GM23338 (cell line): Measurements from ENCODE around the gene KRTAP13-3. TPM values are rescaled to one million over a fixed set of nuclear protein-coding genes. Genes with fewer than 3 reads are reported as not detected.

ENCODE experiments used
- ATAC-seq: fragments of 200-7000 bp; cut with Tn5 transposase; 3 replicates; pipeline ENCODE4 v1.9.1; 2020
- DNase-seq: peaks from one replicate; pipeline ENCODE4 v3.0.0-alpha.2; 2015; ENCODE audit warnings: low spot score
- H2AFZ ChIP-seq: fragments of 200-600 bp; sonication (generic); 2 replicates; pipeline ENCODE4 v1.8.0; 2016; ENCODE audit warnings: antibody characterized with exemption, mild to moderate bottlenecking, moderate library complexity
- H3F3A ChIP-seq: fragments of 200-600 bp; sonication (generic); replicated peaks from 2 replicates; pipeline ENCODE4 v1.8.0; 2017; ENCODE audit warnings: antibody characterized with exemption, mixed run types, low read depth
- H3K27ac ChIP-seq: fragments of 200-600 bp; sonication (generic); 2 replicates; pipeline ENCODE4 v1.6.1; 2016; ENCODE audit warnings: low read depth
- H3K27me3 ChIP-seq: fragments of 200-600 bp; sonication (generic); 2 replicates; pipeline ENCODE4 v1.8.0; 2016; ENCODE audit warnings: mild to moderate bottlenecking, mixed run types, moderate library complexity; ENCODE audit not compliant: insufficient read depth
- H3K36me3 ChIP-seq: fragments of 200-600 bp; sonication (generic); 2 replicates; pipeline ENCODE4 v1.8.0; 2016; ENCODE audit warnings: mild to moderate bottlenecking; ENCODE audit not compliant: insufficient read depth
- H3K4me1 ChIP-seq: fragments of 200-600 bp; sonication (generic); 2 replicates; pipeline ENCODE4 v1.8.0; 2016; ENCODE audit warnings: mild to moderate bottlenecking, moderate library complexity; ENCODE audit not compliant: insufficient read depth
- H3K4me2 ChIP-seq: fragments of 200-600 bp; sonication (generic); 2 replicates; pipeline ENCODE4 v1.7.1; 2017; ENCODE audit warnings: mixed run types
- H3K4me3 ChIP-seq: fragments of 200-600 bp; sonication (generic); 2 replicates; pipeline ENCODE4 v1.6.1; 2016; ENCODE audit warnings: mixed run types
- H3K79me2 ChIP-seq: fragments of 200-600 bp; sonication (generic); replicated peaks from 2 replicates; pipeline ENCODE4 v1.8.0; 2017; ENCODE audit warnings: mild to moderate bottlenecking; ENCODE audit not compliant: insufficient read depth
- H3K9me2 ChIP-seq: fragments of 200-600 bp; sonication (generic); 2 replicates; pipeline ENCODE4 v1.8.0; 2017; ENCODE audit not compliant: insufficient read depth
- H4K20me1 ChIP-seq: fragments of 200-600 bp; sonication (generic); replicated peaks from 2 replicates; pipeline ENCODE4 v1.8.0; 2017; ENCODE audit warnings: mild to moderate bottlenecking; ENCODE audit not compliant: insufficient read depth
- H3K27ac Mint-ChIP-seq: 2 replicates; pipeline ENCODE4 v1.8.0; 2020; ENCODE audit warnings: inconsistent platforms, mild to moderate bottlenecking, moderate library complexity, mixed read lengths
- H3K27me3 Mint-ChIP-seq: 3 replicates; pipeline ENCODE4 v1.8.0; 2022; ENCODE audit warnings: low read depth, mild to moderate bottlenecking, moderate library complexity, mixed read lengths, inconsistent platforms; ENCODE audit not compliant: insufficient read depth, poor library complexity
- H3K36me3 Mint-ChIP-seq: 3 replicates; pipeline ENCODE4 v1.8.0; 2021; ENCODE audit warnings: low read depth, mild to moderate bottlenecking, inconsistent platforms, moderate library complexity, mixed read lengths
- H3K4me1 Mint-ChIP-seq: 3 replicates; pipeline ENCODE4 v1.8.0; 2020; ENCODE audit warnings: mild to moderate bottlenecking, inconsistent platforms, mixed read lengths
- H3K4me3 Mint-ChIP-seq: 3 replicates; pipeline ENCODE4 v1.8.0; 2021; ENCODE audit warnings: moderate library complexity, mild to moderate bottlenecking, inconsistent platforms, mixed read lengths
- H3K9me3 Mint-ChIP-seq: 3 replicates; pipeline ENCODE4 v1.8.0; 2020; ENCODE audit warnings: moderate library complexity, mild to moderate bottlenecking, inconsistent platforms, mixed read lengths
- CREB1 ChIP-seq: fragments of 250-450 bp; sonication (Bioruptor Pico); IDR thresholded peaks from 2 replicates; pipeline ENCODE4 v1.5.0; 2020; ENCODE audit warnings: low read depth, mild to moderate bottlenecking, moderate library complexity
- EZH2 ChIP-seq: fragments of 200-600 bp; sonication (generic); IDR thresholded peaks from one replicate; pipeline ENCODE4 v1.8.0; 2017; ENCODE audit warnings: antibody characterized with exemption, mild to moderate bottlenecking, low read depth; ENCODE audit not compliant: unreplicated experiment
- EZH2phosphoT487 ChIP-seq: fragments of 200-600 bp; sonication (generic); IDR thresholded peaks from one replicate; pipeline ENCODE4 v1.8.1; 2018; ENCODE audit warnings: antibody characterized with exemption; ENCODE audit not compliant: unreplicated experiment
- JUNB ChIP-seq: IDR thresholded peaks from one replicate; pipeline ENCODE4 v1.6.1; 2016; ENCODE audit warnings: antibody characterized with exemption; ENCODE audit not compliant: unreplicated experiment
- NANOG ChIP-seq: IDR thresholded peaks from 2 replicates; pipeline ENCODE4 v1.6.1; 2016; ENCODE audit warnings: antibody characterized with exemption, borderline replicate concordance
- POLR2AphosphoS5 ChIP-seq: IDR thresholded peaks from 2 replicates; pipeline ENCODE4 v1.6.1; 2016; ENCODE audit warnings: antibody characterized with exemption, low read depth
- STAT1 ChIP-seq: IDR thresholded peaks from one replicate; pipeline ENCODE4 v1.6.1; 2016; ENCODE audit warnings: antibody characterized with exemption; ENCODE audit not compliant: unreplicated experiment
- ZNF114 ChIP-seq: fragments of 250-450 bp; sonication (Bioruptor Pico); IDR thresholded peaks from 2 replicates; pipeline ENCODE4 v1.5.0; 2020; ENCODE audit warnings: mild to moderate bottlenecking, moderate library complexity
- ZNF331 ChIP-seq: fragments of 250-450 bp; sonication (Bioruptor Pico); IDR thresholded peaks from 2 replicates; pipeline ENCODE4 v1.5.0; 2020; ENCODE audit warnings: low read depth, mild to moderate bottlenecking, moderate library complexity
- polyA plus RNA-seq: library from polyadenylated mRNA; unstranded; fragments of >200 nt; fragmentation: Nextera tagmentation; extraction: Ambion mirVana; gene quantifications from 2 replicates; pipeline ENCODE4 v1.2.1, GENCODE V29; 2016
- total RNA-seq: library from RNA; depleted of rRNA; stranded (reverse); fragments of >200 nt; shearing (Covaris generic); gene quantifications from 2 replicates; pipeline ENCODE4 v1.2.3, GENCODE V29; 2014
- TF ChIP-seq, protein P1 (sequence below): IDR thresholded peaks from 2 replicates; pipeline ENCODE4 v1.6.1; 2016; ENCODE audit warnings: antibody characterized with exemption
- TF ChIP-seq, protein P2 (sequence below): IDR thresholded peaks from one replicate; pipeline ENCODE4 v1.6.1; 2018; ENCODE audit warnings: antibody characterized with exemption; ENCODE audit not compliant: unreplicated experiment
- TF ChIP-seq, protein P3 (sequence below): fragments of 250-450 bp; sonication (Bioruptor Pico); IDR thresholded peaks from 2 replicates; pipeline ENCODE4 v1.5.0; 2020; ENCODE audit warnings: mild to moderate bottlenecking, moderate library complexity
- TF ChIP-seq, protein P4 (sequence below), 2 experiments: fragments of 200-600 bp in 1 of 2; sonication (generic) in 1 of 2; conservative IDR thresholded peaks; 2 replicates each; pipeline versions ENCODE4 v1.5.1 to v1.6.1; 2016 to 2017; ENCODE audit warnings: antibody characterized with exemption in 2 of 2, low read depth in 2 of 2, mild to moderate bottlenecking in 2 of 2, moderate library complexity in 1 of 2

KRTAP13-3 gene
- total and polyA plus RNA-seq, 2 experiments from 2014 or later, result not detected

DNA sequence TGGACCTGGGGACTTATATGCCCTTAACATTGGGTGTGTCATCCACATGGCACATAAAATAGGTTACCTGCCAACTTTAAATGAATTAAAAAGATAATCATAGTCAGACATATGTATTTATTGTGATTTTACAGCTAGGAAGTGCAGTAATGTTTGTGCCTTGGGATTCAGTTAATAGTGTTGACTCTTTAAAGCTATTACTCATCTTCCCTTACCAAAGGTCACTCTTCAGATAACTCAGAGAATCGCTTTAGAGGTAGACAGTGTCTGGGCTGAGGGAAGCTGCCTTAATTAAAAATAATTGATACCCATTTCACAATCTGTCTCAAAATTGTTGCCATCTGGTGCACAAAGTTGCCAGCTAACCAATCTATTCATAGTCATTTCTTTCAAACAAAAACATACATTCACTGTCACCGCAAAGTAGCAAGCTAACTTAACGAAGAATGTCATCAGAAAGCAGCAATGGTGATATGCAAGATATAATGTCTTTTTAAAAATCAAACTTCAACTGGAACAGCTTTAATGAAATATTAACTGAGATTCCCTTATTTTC is 11.4 kb upstream of the KRTAP13-3 start:
- TF ChIP-seq EZH2phosphoT487 (no peak), STAT1 (no peak), JUNB (no peak), CREB1 (CRISPR knock-in tag) (no peak), NANOG (no peak), POLR2AphosphoS5 (no peak), ZNF331 (CRISPR knock-in tag) (no peak), EZH2 (no peak), ZNF114 (no peak)
- TF ChIP-seq, protein P1, sequence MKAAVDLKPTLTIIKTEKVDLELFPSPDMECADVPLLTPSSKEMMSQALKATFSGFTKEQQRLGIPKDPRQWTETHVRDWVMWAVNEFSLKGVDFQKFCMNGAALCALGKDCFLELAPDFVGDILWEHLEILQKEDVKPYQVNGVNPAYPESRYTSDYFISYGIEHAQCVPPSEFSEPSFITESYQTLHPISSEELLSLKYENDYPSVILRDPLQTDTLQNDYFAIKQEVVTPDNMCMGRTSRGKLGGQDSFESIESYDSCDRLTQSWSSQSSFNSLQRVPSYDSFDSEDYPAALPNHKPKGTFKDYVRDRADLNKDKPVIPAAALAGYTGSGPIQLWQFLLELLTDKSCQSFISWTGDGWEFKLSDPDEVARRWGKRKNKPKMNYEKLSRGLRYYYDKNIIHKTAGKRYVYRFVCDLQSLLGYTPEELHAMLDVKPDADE, result no peak
- TF ChIP-seq, protein P2, sequence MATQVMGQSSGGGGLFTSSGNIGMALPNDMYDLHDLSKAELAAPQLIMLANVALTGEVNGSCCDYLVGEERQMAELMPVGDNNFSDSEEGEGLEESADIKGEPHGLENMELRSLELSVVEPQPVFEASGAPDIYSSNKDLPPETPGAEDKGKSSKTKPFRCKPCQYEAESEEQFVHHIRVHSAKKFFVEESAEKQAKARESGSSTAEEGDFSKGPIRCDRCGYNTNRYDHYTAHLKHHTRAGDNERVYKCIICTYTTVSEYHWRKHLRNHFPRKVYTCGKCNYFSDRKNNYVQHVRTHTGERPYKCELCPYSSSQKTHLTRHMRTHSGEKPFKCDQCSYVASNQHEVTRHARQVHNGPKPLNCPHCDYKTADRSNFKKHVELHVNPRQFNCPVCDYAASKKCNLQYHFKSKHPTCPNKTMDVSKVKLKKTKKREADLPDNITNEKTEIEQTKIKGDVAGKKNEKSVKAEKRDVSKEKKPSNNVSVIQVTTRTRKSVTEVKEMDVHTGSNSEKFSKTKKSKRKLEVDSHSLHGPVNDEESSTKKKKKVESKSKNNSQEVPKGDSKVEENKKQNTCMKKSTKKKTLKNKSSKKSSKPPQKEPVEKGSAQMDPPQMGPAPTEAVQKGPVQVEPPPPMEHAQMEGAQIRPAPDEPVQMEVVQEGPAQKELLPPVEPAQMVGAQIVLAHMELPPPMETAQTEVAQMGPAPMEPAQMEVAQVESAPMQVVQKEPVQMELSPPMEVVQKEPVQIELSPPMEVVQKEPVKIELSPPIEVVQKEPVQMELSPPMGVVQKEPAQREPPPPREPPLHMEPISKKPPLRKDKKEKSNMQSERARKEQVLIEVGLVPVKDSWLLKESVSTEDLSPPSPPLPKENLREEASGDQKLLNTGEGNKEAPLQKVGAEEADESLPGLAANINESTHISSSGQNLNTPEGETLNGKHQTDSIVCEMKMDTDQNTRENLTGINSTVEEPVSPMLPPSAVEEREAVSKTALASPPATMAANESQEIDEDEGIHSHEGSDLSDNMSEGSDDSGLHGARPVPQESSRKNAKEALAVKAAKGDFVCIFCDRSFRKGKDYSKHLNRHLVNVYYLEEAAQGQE, result no peak
- TF ChIP-seq, protein P3, sequence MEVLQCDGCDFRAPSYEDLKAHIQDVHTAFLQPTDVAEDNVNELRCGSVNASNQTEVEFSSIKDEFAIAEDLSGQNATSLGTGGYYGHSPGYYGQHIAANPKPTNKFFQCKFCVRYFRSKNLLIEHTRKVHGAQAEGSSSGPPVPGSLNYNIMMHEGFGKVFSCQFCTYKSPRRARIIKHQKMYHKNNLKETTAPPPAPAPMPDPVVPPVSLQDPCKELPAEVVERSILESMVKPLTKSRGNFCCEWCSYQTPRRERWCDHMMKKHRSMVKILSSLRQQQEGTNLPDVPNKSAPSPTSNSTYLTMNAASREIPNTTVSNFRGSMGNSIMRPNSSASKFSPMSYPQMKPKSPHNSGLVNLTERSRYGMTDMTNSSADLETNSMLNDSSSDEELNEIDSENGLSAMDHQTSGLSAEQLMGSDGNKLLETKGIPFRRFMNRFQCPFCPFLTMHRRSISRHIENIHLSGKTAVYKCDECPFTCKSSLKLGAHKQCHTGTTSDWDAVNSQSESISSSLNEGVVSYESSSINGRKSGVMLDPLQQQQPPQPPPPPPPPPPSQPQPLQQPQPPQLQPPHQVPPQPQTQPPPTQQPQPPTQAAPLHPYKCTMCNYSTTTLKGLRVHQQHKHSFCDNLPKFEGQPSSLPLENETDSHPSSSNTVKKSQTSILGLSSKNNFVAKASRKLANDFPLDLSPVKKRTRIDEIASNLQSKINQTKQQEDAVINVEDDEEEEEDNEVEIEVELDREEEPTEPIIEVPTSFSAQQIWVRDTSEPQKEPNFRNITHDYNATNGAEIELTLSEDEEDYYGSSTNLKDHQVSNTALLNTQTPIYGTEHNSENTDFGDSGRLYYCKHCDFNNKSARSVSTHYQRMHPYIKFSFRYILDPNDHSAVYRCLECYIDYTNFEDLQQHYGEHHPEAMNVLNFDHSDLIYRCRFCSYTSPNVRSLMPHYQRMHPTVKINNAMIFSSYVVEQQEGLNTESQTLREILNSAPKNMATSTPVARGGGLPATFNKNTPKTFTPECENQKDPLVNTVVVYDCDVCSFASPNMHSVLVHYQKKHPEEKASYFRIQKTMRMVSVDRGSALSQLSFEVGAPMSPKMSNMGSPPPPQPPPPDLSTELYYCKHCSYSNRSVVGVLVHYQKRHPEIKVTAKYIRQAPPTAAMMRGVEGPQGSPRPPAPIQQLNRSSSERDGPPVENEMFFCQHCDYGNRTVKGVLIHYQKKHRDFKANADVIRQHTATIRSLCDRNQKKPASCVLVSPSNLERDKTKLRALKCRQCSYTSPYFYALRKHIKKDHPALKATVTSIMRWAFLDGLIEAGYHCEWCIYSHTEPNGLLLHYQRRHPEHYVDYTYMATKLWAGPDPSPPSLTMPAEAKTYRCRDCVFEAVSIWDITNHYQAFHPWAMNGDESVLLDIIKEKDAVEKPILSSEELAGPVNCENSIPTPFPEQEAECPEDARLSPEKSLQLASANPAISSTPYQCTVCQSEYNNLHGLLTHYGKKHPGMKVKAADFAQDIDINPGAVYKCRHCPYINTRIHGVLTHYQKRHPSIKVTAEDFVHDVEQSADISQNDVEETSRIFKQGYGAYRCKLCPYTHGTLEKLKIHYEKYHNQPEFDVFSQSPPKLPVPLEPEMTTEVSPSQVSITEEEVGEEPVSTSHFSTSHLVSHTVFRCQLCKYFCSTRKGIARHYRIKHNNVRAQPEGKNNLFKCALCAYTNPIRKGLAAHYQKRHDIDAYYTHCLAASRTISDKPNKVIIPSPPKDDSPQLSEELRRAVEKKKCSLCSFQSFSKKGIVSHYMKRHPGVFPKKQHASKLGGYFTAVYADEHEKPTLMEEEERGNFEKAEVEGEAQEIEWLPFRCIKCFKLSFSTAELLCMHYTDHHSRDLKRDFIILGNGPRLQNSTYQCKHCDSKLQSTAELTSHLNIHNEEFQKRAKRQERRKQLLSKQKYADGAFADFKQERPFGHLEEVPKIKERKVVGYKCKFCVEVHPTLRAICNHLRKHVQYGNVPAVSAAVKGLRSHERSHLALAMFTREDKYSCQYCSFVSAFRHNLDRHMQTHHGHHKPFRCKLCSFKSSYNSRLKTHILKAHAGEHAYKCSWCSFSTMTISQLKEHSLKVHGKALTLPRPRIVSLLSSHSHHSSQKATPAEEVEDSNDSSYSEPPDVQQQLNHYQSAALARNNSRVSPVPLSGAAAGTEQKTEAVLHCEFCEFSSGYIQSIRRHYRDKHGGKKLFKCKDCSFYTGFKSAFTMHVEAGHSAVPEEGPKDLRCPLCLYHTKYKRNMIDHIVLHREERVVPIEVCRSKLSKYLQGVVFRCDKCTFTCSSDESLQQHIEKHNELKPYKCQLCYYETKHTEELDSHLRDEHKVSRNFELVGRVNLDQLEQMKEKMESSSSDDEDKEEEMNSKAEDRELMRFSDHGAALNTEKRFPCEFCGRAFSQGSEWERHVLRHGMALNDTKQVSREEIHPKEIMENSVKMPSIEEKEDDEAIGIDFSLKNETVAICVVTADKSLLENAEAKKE (CRISPR knock-in tag), result no peak
- TF ChIP-seq, protein P4, sequence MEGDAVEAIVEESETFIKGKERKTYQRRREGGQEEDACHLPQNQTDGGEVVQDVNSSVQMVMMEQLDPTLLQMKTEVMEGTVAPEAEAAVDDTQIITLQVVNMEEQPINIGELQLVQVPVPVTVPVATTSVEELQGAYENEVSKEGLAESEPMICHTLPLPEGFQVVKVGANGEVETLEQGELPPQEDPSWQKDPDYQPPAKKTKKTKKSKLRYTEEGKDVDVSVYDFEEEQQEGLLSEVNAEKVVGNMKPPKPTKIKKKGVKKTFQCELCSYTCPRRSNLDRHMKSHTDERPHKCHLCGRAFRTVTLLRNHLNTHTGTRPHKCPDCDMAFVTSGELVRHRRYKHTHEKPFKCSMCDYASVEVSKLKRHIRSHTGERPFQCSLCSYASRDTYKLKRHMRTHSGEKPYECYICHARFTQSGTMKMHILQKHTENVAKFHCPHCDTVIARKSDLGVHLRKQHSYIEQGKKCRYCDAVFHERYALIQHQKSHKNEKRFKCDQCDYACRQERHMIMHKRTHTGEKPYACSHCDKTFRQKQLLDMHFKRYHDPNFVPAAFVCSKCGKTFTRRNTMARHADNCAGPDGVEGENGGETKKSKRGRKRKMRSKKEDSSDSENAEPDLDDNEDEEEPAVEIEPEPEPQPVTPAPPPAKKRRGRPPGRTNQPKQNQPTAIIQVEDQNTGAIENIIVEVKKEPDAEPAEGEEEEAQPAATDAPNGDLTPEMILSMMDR (conservative IDR thresholded peaks at IDR 0.05; ENCODE audit: low read depth in 2 of 2), result no peak
- Histone ChIP-seq H3K27ac (no peak overlapping the region), H3K36me3 (no peaks in the 10 kb centered on the region), H3K27me3 (no peaks in the 10 kb centered on the region), H3K79me2 (no peaks in the 10 kb centered on the region), H3K9me2 (peaks cover 4% of the 10 kb centered on the region), H2AFZ (no peak overlapping the region), H3K4me3 (no peak overlapping the region), H4K20me1 (no peaks in the 10 kb centered on the region), H3F3A (no peaks in the 10 kb centered on the region), H3K4me1 (no peaks in the 10 kb centered on the region), H3K4me2 (no peak overlapping the region)
- Mint-ChIP-seq H3K4me3 (no peak overlapping the region), H3K27ac (no peak overlapping the region), H3K27me3 (no peaks in the 10 kb centered on the region), H3K4me1 (no peaks in the 10 kb centered on the region), H3K36me3 (no peaks in the 10 kb centered on the region), H3K9me3 (no peaks in the 10 kb centered on the region)
- DNase-seq, result no peak
- no peak for ATAC-seq
